Dermis lymphatic vessel endothelial cell (primary cell): ENCODE results near the gene VILL. TPM values are rescaled to one million over a fixed set of nuclear protein-coding genes. Genes with fewer than 3 reads are reported as not detected.

Experiments
- total RNA-seq: library from RNA; depleted of rRNA; stranded (reverse); fragments of >200 nt; gene quantifications from 2 replicates; pipeline ENCODE4 v1.2.1, GENCODE V29; 2014

Gene VILL
- total RNA-seq = 1.8 and 2.1 TPM in 2 replicates

DNA sequence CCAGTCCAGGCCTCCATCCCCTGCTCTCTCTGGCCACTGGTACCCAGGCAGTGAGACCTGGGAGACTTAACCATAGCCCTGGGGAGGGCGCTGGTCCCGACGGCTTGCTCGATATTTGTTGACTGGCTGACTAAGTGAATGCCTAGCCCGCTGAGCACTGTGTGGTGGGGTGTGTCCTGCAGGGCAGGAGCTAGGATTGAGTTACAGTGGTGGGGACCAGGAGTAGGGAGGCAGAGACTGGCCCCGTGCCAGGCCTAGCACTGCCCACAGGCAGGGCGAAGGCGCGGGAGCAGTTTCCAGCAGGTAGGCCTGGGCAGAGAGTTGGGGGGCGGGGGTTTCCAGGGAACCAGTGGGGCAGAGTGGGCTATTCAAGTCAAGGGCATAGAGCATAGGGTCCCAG is at the start of gene VILL:
TSS of gene VILL (plus strand) at position 260 of the 400 bp plus-strand sequence. CDS start 2,887 bp downstream, outside the sequence.

DNA sequence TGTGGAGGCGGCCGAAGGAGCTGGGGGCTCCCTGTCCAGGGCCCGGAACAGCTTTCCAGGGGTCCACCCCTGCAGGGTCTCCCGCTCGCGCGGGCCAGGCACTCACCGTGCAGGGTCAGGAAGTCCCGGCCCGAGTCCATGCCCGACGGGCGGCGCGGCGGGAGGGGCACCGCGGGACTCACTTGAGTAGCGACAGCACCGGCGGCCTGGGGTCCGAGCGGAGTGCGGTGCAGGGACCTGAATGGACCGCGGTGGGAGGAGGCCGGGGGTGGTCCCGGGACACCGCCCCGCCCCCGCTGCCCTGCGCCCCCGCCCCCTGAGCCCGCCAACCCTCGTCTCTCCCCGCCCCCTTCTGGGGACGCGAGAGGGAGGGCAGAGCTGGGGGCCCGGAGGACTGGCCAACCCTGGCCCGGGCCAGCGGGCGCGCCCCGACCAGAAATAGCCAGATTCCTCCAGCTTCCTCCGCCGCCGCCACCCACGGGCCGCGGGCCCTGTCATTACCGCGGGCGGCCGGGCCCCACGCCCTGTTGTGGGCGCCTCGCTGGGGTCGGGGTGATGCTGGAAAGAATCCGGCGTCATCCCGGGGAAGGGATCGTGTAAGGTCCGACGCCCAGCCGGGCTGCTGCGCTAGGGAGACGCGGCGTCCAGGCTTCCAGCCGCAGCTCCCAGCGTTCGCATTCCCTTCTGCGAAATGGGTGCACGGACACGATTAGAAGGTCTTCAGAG is 39.0 kb downstream of the VILL start, which contains the start of gene PLCD1:
TSS of gene PLCD1 (minus strand) at position 243 of the 726 bp plus-strand sequence. CDS start at position 140, 103 bp downstream.

DNA sequence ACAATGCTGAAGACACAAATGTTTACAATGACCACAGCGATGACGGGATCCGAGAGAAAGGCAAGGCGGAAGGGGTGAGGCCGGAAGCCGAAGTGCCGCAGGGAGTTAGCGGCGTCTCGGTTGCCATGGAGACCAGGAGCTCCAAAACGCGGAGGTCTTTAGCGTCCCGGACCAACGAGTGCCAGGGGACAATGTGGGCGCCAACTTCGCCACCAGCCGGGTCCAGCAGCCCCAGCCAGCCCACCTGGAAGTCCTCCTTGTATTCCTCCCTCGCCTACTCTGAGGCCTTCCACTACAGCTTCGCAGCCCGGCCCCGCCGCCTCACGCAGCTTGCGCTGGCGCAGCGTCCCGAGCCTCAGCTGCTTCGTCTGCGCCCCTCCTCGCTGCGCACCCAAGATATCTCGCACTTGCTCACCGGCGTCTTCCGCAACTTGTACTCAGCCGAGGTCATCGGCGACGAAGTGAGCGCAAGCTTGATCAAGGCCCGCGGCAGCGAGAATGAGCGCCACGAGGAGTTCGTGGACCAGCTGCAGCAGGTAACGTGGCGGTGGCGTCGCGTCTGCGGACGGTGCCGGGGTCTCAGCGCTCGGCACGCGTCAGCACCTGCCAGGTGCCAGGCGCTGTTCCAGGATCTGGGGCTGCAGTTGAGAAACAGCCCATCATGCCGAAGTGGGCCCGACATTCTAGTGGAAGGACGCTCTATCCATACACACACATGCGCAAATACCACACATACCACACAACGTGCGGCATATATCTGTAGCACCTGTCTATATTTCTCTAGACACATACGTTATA is 48.7 kb downstream of the VILL start, which contains the start of gene DLEC1:
TSS of gene DLEC1 (plus strand) at position 108 of the 798 bp plus-strand sequence. CDS start at position 126, 18 bp downstream.

Other genes starting within 250 kb of the VILL start
- 98.7 and 179 TPM in 2 replicates for gene CTDSPL, start 128.9 kb upstream of the VILL start, total RNA-seq
- gene PLCD1, start 38.9 kb downstream of the VILL start, total RNA-seq = 16.5 and 17.7 TPM in 2 replicates
- not detected in 2 replicates for gene DLEC1, start 48.4 kb downstream of the VILL start, total RNA-seq
- gene ACAA1, start 146.3 kb downstream of the VILL start, total RNA-seq = 27.8 and 36.7 TPM in 2 replicates
- 14.7 and 17.4 TPM in 2 replicates for gene MYD88, start 147.9 kb downstream of the VILL start, total RNA-seq
- 29.7 and 30.8 TPM in 2 replicates for gene OXSR1, start 174.8 kb downstream of the VILL start, total RNA-seq